Measurements from ENCODE around the gene KIAA0930.
A peak's percentile ranks its signal among the peaks of the same experiment; 100 is the strongest.

KIAA0930 gene

GRCh38 chr22:45204241-45204640 lies 36.5 kb downstream of the KIAA0930 start:
- TF ChIP-seq MAX (IDR thresholded peaks at IDR 0.05) (no peak), NFIC (IDR thresholded peaks at IDR 0.05) (no peak), TCF12 (IDR thresholded peaks at IDR 0.05; ENCODE audit: low read depth) (no peak), REST (IDR thresholded peaks at IDR 0.05; ENCODE audit: low read depth) (no peak), EGR1 (IDR thresholded peaks at IDR 0.05) (no peak), TAF1 (IDR thresholded peaks at IDR 0.05; ENCODE audit: low read depth) (no peak), EP300 (IDR thresholded peaks at IDR 0.05; ENCODE audit: borderline replicate concordance) (no peak), ZBTB7A (IDR thresholded peaks at IDR 0.05; ENCODE audit: low read depth) (no peak), CREB1 (IDR thresholded peaks at IDR 0.05; ENCODE audit: low read depth) (no peak), USF1 (IDR thresholded peaks at IDR 0.05) (no peak), CEBPB (IDR thresholded peaks at IDR 0.05) (no peak)

- TF ChIP-seq CREB1 (IDR thresholded peaks at IDR 0.05; ENCODE audit: low read depth) (no peak), USF1 (IDR thresholded peaks at IDR 0.05) (no peak), NFIC (IDR thresholded peaks at IDR 0.05) (no peak), EP300 (IDR thresholded peaks at IDR 0.05; ENCODE audit: borderline replicate concordance) (no peak), TAF1 (IDR thresholded peaks at IDR 0.05; ENCODE audit: low read depth) (no peak), REST (IDR thresholded peaks at IDR 0.05; ENCODE audit: low read depth) (no peak), FOXM1 (IDR thresholded peaks at IDR 0.05; ENCODE audit: borderline replicate concordance, low read depth) (no peak), EGR1 (IDR thresholded peaks at IDR 0.05) (no peak)
Observed at GRCh38 chr22:45203150-45203951, 37.3 kb downstream of the KIAA0930 start.

GRCh38 chr22:45202333-45203149 lies 38.2 kb downstream of the KIAA0930 start:
- TF ChIP-seq YY1 (IDR thresholded peaks at IDR 0.05; ENCODE audit: low read depth), result no peak
- no peak for TF ChIP-seq TCF12 (IDR thresholded peaks at IDR 0.05; ENCODE audit: low read depth)

GRCh38 chr22:45201678-45202332 lies 38.9 kb downstream of the KIAA0930 start:
- no peak for TF ChIP-seq CEBPB (IDR thresholded peaks at IDR 0.05)
- no peak for TF ChIP-seq TEAD4 (IDR thresholded peaks at IDR 0.05)
- TF ChIP-seq MAX (IDR thresholded peaks at IDR 0.05), result no peak
- TF ChIP-seq USF1 (IDR thresholded peaks at IDR 0.05), result no peak
- peak; percentile 57 for TF ChIP-seq NFIC (IDR thresholded peaks at IDR 0.05)
- TF ChIP-seq REST (IDR thresholded peaks at IDR 0.05; ENCODE audit: low read depth), result no peak
